Measurements from ENCODE around the gene ARGFX.
"Not testable (repeated sequence)": the region's sequence is repeated elsewhere in the genome, so short reads cannot be mapped to it uniquely, and the experiment has no call there.

The ARGFX gene

DNA sequence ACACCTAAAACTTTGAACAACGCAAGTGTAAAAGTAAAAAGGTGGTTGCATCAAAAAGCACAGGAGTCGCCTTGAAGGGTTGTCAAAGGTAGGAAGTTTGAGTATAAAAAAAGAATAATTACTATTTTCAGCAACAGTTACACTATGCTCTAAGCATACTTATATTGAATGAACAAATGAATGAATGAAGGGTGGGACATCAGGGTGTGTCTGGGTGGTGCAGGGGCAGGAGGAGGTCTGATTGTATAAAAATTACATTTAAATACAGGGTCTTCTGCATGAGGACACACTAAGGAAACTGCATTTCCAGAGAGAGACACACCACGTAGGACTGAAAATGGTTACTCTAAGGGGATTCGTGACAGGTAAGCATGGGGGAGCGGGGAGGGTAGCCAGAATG lies at the start of gene ARGFX:
TSS of gene ARGFX (plus strand) at position 301 of the 400 bp plus-strand sequence. CDS start 2,765 bp downstream, outside the sequence.
- DNase-seq (ENCODE audit: low read depth) = no peak

DNA sequence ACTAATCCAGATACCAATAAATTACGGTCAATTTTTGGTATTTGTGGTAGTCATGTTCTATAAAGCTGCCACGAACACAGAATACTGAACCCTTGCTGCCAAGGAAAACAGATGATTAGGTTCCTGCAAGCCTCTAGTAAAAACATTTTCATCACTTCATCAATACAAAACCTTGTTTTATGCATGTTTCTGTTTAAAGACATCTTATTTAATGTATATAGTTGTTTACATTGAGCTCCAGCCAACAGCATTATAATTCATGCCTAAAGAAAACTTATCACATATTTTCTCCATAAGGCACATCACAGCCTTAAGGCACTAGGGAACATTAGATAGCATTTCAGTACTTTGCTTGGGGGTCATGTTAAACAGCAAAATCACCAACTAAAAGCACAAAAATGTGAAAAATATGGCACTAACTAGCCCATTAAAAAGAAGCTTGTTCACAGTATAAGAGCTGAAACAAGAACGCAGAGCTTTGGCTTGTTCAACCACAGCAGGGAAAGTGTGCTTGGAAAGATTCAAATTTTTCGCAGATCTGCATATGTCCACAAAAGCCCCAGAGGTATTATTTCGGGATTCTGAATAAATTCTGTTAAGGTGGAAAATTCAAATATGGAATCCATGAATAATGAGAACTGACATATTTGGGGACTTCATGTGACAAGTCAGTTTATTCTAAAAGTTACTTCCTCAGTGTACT lies 49.6 kb upstream of the ARGFX start:
- no peak for DNase-seq (ENCODE audit: low read depth)

- DNase-seq (ENCODE audit: low read depth) = no peak
Observed at GRCh38 chr3:121520510-121520909, 47.2 kb upstream of the ARGFX start.

DNA sequence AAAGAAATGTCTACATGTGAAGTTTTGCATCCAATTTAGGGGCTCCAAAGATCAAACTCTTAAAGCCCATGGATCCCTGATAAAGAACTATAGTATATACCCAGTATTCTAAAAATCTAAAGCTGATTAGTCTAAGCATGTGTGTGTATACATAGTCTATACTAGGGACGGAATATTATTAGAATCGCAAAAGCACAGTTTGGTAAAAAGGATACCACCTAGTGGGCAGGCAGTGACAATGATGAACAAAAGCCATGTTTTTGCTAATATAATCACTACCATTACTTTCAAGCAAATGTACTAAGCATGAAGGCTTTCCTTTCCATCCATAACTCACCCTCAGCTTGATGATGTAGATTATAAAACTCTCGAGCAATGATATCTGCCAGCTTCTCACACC lies 38.4 kb upstream of the ARGFX start:
- DNase-seq (ENCODE audit: low read depth) = no peak

- no peak for DNase-seq (ENCODE audit: low read depth)
Observed at GRCh38 chr3:121531269-121531668, 36.5 kb upstream of the ARGFX start.

DNA sequence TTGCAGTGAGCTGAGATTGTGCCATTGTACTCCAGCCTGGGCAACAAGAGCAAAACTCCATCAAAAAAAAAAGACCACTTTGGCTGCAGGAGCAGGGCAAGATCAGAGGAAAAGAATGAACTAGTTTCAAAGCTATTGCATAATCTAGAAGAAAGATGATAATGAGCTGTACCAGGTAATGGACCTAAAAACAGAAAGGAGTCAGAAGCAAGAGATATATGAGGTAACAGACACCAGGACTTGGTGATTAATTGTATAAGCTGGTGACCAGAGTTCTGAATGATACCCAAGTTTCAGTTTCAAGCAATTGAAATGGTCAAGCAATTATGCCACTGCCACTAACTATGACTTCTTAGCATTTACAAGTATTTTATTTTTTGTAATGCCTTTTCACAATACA lies 24.8 kb upstream of the ARGFX start:
- DNase-seq (ENCODE audit: low read depth) = no peak

DNA sequence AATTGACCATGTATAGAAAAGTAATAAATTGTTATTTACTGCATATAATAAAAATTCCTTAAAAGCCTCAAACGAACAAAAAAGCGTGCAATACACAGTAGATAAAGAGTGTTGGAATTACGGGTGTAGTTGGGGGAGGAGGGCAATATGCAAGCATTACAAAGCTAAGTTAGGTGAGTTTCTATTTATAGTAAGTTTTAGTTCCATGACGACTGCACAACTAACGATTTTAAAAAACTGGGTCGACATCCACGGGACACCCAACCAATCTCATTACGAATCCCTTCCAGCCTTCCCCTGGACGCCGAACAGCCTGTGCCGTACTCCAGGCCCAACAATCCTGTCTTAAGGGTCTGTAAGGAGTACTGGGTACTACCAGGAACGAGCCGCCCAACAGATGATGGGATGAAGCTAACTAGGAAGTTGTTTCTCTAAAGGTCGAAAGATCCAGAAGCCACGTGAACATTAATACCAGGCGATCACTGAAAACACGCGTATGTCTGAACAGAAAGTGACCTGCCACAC lies 22.6 kb upstream of the ARGFX start:
- no peak for DNase-seq (ENCODE audit: low read depth)

GRCh38 chr3:121545574-121546455 lies 21.9 kb upstream of the ARGFX start, which contains the start of gene POLQ:
TSS of gene POLQ (minus strand) at chr3:121545988. CDS start at chr3:121545877, 111 bp downstream.
- DNase-seq (ENCODE audit: low read depth) = peak; percentile 72

DNA sequence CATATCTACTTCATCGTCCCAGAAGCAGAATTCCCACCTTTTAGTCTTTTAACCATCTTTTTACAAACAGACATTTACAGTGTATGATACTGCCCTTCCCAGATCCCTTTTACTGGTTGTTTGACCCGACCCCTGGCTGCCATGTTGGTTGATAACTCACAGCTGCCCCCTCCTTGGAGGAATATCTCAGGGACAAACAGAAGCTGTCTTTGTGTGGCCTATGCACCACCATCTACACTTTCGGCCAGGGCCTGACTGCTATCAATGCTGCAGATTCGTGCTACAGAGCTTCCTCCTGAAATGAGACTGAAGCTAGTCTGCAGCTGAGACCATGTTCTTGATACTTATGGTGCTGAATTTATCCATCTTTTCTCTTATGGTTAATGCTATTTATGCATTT lies 15.4 kb upstream of the ARGFX start:
- no peak for DNase-seq (ENCODE audit: low read depth)

DNA sequence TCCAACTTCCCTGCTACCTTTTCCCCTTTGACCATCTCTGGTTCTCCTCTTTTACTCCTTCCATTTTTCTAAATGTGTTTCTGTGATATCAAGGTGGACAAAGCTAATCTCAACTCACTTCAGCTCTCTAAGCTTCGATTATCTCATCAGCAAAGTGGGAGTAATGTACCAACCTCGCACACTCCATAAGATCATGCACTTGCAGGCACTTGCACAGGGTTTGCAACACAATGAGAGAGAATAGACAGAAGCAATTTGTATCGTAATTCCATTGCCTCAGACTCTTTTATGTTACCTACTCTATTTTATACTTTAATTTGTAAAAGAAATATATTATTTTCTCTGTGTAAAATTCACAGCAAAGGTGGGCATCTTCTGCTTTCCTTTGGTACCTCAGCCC lies 15.0 kb upstream of the ARGFX start:
- no peak for DNase-seq (ENCODE audit: low read depth)

DNA sequence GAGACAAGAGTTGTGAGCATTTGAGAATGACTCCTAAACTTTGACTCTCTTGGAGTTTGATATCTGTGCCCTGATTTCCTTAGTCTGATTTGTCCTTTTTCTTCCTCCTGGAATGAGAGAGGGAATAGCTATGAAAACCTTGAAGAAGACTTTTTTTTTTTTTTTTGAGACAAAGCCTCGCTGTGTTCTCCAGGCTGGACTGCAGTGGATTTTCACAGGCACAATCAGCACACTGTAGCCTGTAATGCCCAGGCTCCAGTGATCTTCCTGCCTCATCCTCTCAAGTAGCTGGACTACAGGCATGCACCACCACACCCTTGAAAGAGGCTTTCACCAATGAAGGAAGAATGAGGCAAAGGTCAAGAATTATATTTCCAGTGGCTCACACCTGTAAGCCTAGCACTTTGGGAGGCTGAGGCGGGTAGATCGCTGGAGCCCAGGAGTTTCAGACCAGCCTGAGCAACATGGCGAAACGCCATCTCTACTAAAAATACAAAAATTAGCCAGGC lies 10.3 kb upstream of the ARGFX start:
- no peak for DNase-seq (ENCODE audit: low read depth)

DNA sequence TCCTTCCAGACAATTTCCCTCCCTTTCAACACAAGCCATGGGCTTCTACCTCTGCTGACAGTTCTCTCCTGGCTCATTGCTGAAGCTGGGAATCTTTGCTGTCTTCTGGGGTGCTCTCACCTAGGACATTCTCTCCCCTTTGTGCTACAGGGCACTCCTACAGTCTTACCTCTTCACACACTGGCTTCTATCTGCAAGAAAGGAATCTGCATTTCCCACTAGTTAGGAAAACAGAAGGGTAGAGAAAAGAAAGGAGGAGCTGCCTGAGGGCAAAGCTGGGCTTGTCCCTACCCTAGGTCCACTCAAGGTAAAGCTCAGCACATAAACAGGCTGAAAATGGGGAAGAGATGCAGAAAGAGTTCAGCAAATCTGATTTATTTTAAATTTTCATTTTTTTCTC lies 5.6 kb upstream of the ARGFX start:
- no peak for DNase-seq (ENCODE audit: low read depth)

DNA sequence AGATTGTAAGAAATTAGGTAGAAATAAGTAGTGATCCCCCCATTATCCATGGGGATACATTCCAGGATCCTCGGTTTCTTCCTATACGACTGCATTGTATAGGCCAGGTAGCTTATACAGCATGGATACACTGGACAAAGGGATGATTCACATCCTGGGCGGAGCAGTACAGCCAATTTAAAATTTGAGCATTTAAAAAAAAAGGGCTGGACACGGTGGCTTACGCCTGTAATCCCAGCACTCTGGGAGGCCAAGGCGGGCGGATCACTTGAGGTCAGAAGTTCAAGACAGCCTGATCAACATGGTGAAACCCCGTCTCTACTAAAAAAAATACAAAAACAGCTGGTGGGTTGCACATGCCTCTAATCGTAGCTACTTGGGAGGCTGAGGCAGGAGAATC lies 976 bp upstream of the ARGFX start:
- no peak for DNase-seq (ENCODE audit: low read depth)

DNA sequence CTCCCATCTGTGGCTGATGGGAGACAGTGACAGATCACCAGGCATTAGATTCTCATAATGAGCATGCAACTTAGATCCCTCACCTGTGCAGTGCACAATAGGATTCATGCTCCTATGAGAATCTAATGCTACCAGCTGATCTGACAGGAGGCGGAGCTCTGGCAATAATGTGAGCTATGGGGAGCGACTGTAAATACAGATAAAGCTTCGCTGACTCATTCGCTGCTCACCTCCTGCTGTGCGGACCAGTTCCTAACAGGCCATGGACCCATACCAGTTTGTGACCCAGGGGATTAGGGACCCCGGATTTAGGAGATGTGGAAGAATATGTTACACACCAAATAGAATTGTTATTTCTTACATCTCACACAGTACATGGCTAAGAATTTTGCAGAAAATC lies 6.7 kb downstream of the ARGFX start:
- DNase-seq (ENCODE audit: low read depth) = no peak

- DNase-seq (ENCODE audit: low read depth) = no peak
Observed at GRCh38 chr3:121581691-121582090, 13.9 kb downstream of the ARGFX start.

DNA sequence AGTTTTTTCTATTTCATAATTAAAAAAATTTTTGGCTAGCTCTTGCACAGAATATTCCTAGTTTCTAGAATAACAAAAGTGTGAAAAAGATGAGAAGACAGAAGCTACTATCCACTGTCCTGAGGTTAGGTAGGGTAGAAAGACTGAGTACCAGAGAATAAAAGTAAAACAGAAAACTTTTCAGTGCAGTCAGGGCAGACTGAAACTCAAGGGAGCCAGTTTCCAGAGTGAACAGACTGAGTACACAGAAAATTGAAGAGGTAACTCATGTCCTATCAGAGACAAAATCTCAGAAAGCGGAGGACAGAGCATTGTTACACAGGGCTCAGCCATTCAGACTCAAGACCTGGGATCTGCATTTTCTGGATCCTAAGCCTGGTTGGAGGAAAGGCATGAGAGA lies 16.7 kb downstream of the ARGFX start:
- DNase-seq (ENCODE audit: low read depth) = no peak

GRCh38 chr3:121592856-121593702 lies 25.3 kb downstream of the ARGFX start, which contains the start of gene FBXO40:
TSS of gene FBXO40 (plus strand) at chr3:121593379. CDS start at chr3:121620576, 27,197 bp downstream.
- no peak for DNase-seq (ENCODE audit: low read depth)

GRCh38 chr3:121593806-121594205 lies 26.1 kb downstream of the ARGFX start:
- DNase-seq (ENCODE audit: low read depth) = not testable (repeated sequence)

DNA sequence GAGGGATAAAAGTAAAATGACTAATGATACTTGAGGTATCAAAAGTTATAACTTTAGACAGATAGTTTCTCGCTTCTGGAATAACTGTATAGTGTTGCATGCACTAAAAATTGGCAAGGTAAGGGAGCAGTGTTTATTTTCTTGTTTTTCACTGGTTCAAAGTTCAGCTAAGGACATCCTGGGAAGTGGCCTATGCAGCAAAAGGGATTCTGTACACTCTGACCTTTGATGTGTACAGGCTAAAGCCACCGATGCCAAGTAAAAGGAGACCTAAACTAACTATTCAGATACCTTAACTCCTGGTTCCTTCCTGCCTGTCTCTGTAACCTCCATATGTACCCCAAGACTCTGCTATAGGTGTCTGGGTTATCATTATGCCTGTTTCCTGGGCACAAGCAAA lies 27.1 kb downstream of the ARGFX start:
- DNase-seq (ENCODE audit: low read depth) = no peak

GRCh38 chr3:121595765-121596406 lies 28.1 kb downstream of the ARGFX start:
- no peak for DNase-seq (ENCODE audit: low read depth)

DNA sequence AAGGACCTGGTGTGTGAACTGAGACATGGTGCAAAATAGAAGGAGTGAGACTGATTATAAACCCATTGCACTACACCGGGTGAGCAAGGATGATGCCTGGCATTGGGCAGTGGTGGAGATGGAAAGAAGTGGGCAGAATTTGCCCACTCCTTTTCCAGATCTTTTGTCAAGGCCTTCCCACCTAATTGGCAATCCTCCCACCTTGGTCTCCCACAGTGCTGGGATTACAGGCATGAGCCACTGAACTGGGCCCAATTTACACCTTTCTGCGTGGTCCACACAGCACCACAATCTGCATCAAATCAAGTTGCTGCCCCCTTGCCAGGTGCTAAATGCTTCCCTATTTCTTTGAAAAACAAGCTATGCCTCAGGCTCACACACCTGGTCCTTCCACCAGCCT lies 30.8 kb downstream of the ARGFX start:
- no peak for DNase-seq (ENCODE audit: low read depth)
